ENCODE data around the gene TCERG1.

Gene TCERG1

DNA sequence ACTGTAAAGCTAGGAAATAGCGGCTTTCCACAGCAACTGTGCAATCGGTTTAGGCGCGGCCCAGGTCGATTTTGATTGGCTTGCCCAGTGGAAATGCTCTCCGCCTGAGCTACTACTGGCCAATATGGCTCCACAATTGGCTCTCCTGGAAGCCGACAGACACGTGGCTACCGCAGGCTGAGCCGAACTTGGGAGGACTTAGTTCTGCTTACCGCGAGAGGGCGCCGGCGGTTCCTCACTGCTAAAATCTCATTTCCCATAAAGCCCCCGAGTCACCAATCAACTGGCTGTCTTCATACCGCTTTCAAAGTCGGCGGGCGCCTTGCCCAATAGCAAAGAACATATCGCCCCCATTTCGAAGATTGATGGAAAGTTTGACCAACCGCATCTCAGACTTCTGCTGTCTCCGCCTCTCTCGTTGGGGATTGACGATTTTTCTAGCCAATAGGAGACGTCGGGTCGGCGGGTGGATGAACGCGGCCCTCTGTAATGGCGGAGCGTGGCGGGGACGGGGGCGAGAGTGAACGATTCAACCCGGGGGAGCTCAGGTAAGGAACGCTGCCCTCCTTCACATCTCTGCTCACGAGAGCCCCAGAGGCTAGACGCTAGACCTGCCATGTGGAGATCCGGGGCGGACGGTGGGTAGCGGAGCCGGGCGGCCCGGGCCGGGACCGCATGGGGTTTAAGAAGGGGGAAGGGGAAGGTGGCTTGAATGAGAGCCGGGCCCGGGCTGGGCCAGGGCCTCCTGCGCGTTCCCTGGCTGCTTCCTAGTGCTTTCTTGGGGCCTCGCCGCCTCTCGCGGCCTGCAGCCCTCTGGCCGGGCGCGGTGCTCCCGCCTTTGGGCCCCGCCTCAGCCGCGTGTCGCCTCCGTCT lies at the start of gene TCERG1:
Gene TCERG1, plus strand, starts transcription at position 473 of the 873 bp plus-strand sequence. Its CDS starts 17 bp downstream, at position 490.
- DNase-seq: peak; percentile 98

DNA sequence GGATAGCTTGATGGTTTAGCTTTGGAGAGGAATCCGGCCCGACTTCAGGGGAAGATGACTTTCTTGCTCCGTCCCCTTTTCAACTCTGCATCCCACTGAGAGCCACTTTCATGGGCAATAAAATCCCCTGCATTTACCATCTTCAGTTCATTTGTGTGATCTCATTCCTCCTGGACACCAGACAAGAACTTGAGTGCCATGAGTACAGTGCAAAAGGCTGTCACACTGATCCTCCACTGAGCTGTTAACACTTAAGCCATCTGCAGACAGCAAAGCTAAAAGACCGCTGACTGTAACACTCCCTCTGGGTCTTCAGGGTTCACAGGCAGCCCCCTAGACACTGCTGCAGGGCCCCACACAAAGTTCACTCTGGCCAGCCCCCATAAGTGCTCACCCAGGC lies 48.3 kb upstream of the TCERG1 start:
- DNase-seq: no peak

DNA sequence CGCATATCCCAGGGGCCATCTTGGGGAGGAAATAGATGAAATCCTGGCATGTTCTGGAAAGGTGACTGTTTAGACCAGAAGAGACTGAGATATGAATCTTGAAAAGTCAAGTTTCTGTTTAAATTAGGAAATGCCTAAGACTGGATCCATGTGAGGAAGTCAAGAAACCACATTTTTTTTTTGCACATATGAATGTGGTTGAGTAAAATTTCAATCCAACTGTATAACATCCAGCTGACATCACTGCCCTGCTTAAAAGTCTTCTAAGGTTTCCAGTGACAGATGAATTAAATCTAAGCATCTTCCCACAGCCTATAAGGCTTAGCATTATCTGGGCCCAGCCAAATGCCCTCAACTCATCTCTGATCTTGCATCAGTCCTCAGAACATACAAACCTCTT lies 47.7 kb upstream of the TCERG1 start:
- no peak for DNase-seq

DNA sequence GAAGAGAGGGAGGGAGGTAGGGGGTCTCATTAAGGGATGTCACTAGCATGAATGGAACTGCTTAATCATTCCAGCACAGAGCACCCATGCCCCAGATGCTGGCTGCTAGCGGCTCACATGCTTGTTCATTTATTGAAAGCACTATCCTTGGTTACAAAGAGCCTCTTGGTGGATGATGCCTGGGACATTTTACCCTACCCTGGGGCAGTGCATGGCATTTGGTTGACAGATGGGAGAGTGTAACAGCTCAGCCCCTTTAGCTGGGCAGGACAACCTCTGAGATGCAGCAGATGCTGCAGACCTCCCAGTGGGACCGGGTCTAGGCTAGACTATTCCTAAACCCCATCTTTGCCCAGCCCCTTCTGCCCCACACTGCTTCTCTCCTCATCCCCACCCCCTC lies 46.9 kb upstream of the TCERG1 start:
- no peak for DNase-seq

DNA sequence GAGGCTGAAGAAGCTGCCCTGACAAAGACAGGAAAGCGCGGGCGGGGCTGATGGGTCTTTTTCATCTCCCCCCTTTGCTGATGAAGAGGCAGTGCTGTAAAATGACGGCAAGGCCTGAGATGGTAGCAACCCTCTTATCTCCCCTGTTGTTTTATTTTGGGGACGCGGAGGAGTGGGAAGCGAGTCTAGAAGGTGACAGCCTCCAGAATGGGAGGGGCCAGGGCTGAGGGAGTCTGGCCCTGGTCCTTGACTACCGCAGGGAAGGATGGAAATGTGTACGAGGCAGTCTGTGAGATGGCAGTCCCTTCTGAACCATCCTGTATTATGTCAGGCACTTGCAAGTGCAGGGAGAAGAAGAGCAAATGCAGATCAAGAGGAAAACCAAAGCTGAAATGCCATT lies 46.1 kb upstream of the TCERG1 start:
- no peak for DNase-seq

DNA sequence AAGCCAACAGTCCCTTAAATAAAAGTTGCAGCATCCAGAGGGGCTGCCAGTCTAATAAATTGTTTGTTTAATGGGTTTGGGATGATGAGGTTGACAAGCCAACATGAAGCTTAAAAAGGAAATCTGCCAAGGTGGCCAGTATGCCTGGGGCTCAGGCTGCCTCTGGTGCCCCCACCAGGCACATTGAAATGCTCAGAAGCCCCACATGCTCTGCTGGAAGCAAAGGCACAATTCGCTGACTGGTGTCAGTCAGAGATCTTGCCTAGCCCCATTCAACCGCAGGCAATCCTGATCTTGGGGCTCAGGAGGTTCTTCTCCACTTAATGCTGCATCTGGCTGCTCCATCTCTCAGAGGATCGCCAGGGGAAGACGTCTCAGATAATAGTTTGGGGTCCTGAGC lies 44.2 kb upstream of the TCERG1 start:
- DNase-seq: no peak

DNA sequence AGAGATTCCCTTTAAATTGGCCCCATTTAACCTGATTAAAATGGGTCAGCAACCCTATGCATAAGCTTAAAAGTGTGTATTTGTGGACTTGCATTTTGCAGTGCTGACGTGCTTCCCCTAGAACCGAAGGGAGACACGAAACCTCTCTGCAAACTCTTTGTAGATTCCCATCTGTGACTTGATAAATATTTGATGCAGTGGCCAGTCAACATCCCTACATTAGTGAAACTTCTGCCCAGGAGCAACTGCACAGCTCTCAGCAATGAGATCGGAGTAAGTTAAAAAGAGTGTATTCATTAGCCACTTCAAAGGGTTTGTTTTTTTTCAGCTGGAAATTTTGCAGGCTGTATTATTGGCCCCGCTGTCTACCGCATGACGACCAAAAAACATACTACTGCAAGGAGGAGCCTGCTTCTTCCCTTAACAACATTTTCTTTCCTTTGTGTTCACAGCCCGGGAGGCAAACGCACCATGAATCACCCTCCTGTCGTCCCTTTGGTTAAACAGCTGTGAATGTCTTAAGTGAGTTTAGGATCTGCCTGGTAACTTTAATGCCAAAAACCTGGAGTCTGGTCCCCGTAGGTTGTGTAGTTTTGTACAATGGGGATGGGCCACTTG lies 38.0 kb upstream of the TCERG1 start:
- no peak for DNase-seq

DNA sequence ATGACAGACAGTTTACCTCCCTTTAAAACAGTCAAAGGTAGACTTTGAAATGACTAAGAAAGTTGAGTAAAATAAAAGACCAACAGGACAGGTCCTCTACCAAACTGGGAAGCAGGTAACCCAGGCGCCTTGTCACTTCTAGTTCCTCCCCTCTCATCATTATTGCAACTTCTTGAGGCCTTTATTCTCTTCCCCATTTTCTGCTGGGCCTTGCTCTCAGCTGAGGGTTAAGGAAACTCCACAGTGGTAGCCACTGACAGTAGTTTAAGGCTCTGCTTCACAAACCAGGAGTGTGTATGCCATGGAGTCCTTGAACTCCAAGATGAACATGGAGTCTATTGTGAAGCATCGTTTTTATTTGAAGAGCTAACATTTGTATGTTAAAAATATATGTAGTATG lies 36.9 kb upstream of the TCERG1 start:
- DNase-seq: no peak

DNA sequence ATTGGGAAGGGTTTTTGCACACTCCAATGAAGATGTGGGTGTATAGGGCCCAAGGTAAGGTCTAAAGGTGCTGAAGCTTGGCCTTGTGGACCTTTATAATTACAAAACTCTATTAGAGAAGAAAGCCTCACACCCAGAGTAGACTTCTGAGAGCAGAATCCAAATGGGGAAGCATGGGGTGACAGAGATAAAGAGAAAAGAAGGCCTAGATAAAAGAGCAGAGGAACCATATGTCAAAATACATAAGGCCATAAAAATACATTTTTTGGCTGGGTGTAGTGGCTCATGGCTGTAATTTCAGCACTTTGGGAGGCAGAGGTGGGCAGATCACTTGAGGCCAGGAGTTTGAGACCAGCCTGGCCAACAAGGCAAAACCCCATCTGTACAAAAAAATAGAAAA lies 27.4 kb upstream of the TCERG1 start:
- DNase-seq: no peak

DNA sequence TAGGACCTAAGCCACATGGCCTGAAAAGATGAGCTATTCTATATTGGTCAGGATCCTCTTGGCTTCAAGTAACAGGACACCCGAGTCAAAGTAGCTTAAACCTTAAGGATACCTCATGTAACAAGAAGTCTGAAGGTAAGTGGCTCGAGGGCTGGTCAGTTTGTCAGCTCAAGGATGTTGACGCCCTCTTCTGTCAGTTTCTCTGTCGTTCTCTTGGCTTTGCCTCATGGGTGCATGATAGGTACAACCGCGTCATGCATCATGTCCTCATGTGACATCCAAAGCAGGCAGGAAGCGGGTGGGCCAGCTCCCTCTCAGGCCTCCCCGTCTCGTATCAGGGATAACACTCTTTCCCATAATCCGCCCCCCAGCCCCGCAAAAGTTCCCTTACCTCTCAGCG lies 22.1 kb upstream of the TCERG1 start:
- DNase-seq: no peak

DNA sequence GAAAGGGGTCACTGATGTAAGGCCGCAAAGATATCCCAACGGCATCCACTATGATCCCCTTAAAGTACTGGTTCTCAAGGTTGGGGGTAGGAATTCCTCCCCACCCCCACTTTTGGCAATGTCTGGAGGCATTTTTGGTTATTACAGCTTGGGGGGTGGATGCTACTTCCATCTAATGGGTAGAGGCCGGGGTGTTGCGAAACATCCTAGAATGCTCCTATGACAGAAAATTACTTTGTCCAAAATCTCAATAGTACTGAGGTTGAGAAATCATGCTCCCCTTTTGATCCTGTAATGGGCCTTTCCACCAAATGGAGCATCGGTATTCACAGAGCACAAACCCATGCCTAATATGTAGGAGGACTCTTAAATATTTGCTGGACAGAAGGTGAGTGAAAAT lies 20.8 kb upstream of the TCERG1 start:
- no peak for DNase-seq

DNA sequence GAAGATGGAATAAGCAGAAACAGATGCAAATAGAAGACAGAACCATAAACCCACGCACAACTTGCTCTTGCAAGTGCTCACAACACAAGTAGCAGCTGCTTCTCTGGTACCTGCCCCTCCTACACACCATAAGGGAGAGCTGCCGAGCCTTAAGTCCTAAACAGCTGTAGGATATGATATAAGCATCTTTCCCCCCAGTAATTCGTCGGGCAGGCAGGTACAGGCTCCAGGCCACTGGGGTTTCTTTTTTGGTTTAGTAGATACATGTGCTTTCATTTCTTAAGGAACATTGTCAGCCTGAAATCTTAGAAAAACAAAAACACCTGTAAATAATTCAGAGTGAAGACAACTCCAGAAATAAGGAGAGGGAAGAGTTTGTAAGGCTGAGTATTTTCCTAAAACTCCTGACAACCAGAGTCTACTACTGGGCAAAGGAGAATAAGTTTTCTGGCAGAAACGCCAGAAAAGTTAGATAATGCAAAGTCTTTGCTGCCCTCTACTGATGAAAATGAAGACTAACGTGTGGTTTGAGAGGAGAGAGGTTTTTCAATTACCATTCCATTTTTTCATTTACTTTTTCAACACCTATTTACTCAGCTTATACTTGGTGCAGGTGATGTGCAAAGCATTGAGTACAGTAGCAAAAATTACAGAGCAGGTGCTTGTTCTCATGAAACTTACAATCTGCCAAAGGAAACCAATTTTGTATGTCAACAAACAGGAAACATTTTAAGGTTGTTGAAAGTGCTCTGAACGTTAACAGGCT lies 20.1 kb upstream of the TCERG1 start:
- DNase-seq: no peak

DNA sequence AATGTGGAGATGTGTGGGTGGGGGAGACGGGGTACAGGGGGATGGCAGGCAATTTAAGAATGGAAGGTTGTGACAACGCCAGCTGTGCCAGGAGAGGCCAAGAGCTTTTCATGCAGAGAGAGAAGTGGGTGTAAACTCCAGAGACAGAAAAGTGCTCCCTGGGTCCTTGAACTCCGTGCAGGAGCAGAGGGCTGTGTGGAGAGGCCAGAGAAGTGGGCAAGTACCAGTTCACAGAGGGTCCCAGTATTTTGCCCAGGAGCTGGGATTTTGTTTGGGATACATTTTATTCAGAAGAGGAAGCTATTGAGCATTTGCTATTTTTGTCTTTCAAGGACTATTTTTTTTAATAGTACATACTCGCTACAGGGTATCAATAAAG lies 19.5 kb upstream of the TCERG1 start:
- DNase-seq: no peak

DNA sequence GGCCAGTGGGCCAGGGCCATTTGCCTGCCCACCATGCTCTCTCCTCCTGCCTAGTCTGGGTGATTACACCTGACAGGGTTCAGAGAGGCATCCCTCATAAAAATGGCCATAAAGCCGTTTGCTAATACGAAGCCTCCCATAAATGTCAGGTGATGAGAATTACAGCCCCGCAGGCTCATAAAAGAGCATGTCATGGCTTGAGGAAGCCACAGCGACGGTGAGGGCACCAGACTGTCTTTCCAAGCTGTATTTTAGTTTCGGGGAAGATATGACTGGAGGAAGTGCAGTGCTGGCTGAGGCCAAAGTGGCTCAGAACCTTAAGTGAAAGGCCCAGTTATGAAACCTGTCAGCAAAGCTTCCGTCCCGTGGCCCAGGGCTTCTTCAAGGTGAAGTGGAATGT lies 18.5 kb upstream of the TCERG1 start:
- DNase-seq: no peak

DNA sequence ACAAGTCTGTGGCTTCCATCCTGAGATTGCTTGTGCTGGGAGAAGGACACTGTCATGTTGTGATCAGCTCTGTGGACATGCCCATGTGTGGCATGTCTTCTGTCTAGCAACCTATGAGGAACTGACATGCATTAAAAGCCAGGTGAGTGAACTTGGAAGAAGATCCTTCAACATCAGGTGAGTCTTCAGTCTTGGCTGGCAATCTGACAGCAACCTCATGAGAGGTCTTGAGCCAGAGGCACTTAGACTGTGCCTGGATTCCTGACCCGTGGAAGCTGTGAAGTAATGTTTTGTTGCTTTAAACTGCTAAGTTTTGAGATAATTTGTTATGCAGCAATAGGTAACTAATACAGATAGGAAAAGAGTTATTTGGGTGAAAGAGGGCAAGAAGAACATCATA lies 6.8 kb upstream of the TCERG1 start:
- DNase-seq: no peak

DNA sequence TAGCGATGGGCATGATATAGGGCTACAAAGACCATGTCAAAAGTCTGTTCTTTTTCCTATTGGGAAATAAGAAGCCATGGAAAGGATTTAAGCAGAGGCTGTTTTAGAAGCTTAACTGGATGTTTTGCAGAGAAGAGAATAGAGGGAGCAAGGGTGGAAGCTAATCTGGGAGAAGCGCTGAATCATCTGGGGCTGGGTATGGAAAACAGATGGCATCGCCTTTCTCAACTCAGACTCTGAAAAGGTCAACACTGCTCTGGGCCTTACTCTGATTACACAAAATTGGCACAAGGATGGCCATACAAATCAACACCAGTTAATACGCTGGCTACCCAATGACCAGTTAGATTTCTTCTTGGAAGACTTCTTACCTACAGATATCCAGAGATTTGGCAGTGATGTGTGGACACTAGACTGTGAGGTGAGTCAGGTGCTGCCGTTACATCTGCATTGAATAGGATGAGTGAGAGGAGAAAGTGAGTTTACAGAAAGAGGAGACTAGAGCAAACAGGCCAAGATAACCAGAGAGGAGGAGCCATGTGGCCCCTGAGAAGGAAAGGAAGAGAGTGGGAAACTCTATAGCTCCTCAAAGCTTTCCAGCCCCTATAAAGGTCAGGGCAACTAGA lies 6.2 kb upstream of the TCERG1 start:
- DNase-seq: no peak

DNA sequence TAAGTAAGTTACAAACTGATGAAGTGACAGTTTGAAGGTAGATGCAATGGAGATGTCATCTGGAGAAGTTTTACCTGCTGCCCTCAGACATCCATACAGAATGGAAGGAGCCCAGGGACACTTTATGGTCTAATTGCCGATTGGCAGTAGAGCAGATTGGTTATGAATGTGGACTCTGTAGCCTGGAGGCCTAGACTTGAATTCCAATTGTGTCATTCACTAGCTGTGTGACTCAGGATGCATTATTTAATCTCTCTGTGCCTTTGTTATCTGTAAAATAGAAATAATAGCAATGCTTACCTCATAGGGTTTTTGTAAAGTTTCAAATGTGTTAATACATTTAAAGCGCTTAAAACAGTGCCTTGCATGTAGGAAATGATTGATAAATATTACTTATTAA lies 5.2 kb upstream of the TCERG1 start:
- DNase-seq: no peak

DNA sequence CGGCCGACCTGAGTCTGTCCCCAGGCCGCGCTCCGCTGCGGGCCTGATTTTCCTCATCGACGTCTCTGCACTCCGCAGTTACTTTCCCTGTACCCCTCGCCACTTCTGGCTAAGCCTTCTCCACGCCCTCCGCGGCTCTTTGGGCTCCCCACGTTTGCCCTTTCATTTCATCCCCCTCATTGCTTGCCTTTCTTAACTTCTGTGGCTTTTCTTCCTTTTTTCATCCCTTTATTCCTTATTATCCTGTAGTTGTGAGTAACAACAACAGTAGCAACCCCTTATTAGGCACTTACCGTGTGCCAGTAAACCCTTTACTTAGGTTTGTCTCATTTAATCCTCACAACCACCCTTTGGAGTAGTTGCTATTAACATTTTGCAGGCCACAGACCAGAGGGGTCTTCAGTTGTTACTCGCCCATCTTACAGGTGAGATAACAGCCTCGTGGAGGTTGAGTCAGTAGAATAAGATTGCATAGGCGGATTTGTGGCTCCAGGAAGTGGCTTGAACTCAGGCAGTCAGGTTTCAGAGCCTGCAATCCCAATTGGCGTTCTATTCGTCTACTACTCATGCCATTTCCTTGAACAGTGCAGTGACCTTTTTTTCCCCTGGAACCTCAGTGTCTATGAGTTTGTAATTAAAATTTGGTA lies 724 bp downstream of the TCERG1 start:
- peak; percentile 63 for DNase-seq

DNA sequence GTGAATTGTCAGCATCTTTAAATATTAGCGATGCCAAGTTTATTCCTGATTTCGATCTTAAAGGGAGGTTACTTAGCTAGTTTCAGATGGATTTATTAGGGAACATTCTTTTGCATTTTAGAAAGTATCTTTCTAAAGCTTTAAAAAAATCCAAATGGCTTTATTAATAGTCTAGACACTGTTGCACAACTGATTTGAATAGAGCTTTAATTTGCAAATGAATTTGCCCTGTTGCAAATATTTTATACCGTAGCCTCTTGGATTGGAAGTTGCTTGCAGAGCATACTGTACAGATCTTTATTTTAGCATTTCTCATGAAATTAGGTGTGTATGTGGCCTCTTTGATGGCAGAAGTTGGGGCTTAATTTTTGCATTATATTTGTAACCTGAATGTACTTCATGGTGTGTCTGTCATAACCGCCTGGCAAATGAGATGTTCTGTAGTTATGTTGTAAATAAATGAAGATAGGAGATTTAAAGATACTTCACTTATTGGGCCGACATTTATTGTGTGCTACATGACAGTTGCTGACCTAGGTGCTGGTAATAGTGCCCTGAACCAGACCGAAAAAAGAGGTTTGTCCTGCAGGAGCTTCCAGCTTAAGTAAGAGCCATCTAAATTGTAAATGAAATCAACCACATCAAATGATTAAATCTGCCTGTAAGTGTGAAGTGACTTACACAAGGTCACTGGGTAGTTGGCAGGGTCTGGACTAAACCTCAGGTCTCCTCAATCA lies 1.8 kb downstream of the TCERG1 start:
- no peak for DNase-seq

DNA sequence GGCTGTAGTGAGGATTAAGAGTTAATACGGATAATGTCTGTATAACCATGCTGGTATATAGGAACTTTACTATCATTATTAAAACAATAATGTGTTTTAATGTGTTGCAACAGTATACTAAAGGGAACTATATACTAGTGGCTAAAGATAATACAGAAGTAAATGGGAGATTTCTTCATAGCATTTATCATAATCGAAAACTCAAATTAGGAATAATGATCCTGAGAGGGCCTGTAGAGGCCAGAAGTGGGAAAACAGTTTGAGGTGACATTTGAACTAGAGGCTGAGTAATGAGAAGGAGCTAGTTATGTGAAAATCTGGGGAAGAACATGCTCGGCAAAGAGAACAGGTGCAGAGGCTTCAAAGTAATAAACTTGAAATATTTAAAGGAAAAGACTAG lies 2.9 kb downstream of the TCERG1 start:
- no peak for DNase-seq

DNA sequence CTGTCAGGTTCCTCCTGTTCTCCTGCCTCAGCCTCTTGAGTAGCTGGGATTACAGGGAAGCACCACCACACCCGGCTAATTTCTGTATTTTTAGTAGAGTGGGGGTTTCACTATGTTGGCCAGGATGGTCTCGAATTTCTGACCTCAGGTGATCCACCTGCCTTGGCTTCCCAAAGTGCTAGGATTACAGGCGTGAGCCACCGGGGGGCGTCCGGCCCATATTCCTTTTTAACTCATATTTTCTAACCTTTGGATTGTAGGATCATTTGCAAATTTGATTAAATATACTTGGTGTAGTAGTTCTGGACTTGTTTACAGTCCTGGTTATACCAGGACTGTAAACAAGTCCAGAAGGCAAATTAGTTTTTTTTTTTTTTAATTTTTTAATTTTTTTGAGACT lies 4.3 kb downstream of the TCERG1 start:
- no peak for DNase-seq

DNA sequence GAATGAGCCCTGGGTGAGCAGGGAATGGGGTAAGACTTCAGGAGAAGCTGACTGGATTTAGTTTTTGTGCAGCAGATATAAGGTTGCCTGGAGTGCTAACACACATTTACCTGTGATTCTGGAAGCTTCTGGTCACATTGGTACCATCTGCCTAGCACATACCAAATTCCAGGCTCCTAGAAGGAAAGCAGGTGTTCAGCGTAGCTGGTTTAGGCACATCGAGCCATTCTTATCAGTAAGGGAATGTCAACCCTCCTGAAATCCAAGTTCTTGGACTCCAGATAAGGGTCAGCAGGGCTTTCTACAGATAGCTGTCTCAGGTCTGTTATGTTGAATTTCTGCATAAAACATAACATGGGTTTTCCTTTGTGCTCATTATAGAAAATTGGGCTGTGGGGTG lies 10.3 kb downstream of the TCERG1 start:
- no peak for DNase-seq
